Gastroesophageal sphincter (tissue), 2 donors: ENCODE measurements around the gene ALLC.
"Not testable (repeated sequence)": the region's sequence is repeated elsewhere in the genome, so short reads cannot be mapped to it uniquely, and the experiment has no call there.

ENCODE experiments used
- EP300 ChIP-seq: sonication (generic); formaldehyde crosslinking; IDR thresholded peaks from one replicate; pipeline ENCODE4 v1.6.1; 2017; ENCODE audit warnings: antibody characterized with exemption, mild to moderate bottlenecking
- POLR2A ChIP-seq, 2 donors: fragments of 450-650 bp; IDR thresholded peaks; one replicate each; pipeline ENCODE4 v1.6.1; 2017; ENCODE audit warnings: antibody characterized with exemption in 2 of 2, mild to moderate bottlenecking in 2 of 2, moderate library complexity in 1 of 2

DNA sequence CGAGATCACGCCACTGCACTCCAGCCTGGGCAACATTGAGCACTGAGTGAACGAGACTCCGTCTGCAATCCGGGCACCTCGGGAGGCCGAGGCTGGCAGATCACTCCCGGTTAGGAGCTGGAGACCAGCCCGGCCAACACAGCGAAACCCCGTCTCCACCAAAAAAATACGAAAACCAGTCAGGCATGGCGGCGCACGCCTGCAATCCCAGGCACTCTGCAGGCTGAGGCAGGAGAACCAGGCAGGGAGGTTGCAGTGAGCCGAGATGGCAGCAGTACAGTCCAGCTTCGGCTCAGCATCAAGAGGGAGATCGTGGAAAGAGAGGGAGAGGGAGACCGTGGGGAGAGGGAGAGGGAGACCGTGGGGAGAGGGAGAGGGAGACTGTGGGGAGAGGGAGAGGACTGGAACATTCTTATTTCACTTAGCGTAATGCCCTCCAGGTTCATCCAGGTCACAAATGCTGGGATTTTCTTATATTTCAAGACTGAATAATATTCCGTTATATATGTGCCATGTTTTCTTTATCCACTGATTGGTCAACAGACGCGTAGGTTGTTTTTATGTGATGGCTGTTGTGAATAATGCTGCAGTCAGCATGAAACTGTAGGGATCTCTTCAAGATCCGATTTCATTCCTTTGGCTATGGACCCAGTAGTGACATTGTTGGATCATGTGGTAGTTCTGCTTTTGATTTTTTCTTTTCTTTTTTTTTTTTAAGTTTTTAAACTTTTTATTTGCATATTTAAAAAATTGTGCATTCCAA is 41.4 kb upstream of the ALLC start:
- not testable (repeated sequence) for TF ChIP-seq EP300; POLR2A (IDR thresholded peaks at IDR 0.05)
